ENCODE results near the gene PRKAG2.

PRKAG2 gene

DNA sequence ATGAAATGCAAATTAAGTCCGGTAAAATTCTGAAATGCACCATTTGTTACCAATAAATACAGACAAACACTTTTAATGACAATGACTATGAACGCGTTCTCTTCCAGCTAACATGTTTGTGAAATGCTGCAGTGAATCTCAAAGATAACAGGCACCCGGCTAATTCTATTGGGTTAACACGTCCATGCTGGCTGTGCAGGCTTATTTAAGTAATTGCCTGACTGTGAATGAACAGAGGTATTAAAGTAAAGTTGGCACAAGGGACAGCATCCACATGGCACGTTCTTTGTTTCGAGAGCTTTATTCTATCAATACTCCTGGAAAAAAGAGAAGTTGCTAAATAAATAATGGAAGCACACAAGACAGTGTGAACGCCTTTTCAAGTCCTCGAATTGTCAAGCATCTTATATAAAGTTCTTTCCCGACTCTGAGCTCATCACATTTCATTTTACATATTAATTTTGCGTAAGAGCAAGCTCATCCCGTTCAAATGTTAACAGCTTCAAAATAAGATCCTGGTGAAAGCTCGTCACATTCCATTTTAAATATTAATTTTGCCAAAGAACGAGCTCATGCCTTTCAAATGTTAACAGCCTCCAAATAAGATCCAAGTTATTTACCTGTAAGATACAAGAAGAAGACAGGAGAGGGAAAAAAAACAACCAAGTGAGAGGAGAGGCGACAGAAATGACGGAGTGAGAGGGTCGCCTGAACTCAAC is 245.9 kb downstream of the PRKAG2 start:
- Histone ChIP-seq H3K9me2 (replicated peaks; ENCODE audit: insufficient read depth, low read length) (no peaks in the 10 kb centered on the region), H3K4me3 (ENCODE audit: insufficient read depth, low read length, poor library complexity, severe bottlenecking) (peak overlapping the region; percentile 65), H3K27ac (ENCODE audit: low read depth, low read length) (no peak overlapping the region), H3K9me3 (ENCODE audit: insufficient read depth, low read length) (no peaks in the 10 kb centered on the region), H2AFZ (ENCODE audit: low read depth, low read length, severe bottlenecking) (peak overlapping the region; percentile 85), H3K36me3 (ENCODE audit: low read length) (no peaks in the 10 kb centered on the region), H3K4me2 (ENCODE audit: low read depth, low read length, poor library complexity, severe bottlenecking) (peak overlapping the region; percentile 86), H3K79me2 (ENCODE audit: insufficient read depth, low read length) (no peaks in the 10 kb centered on the region), H3F3A (ENCODE audit: insufficient read depth) (peaks cover 9% of the 10 kb centered on the region), H3K9ac (ENCODE audit: low read length) (peak overlapping the region; percentile 47), H4K20me1 (ENCODE audit: low read depth, low read length) (no peaks in the 10 kb centered on the region), H3K27me3 (ENCODE audit: low read length) (no peaks in the 10 kb centered on the region)
- TF ChIP-seq EZH2phosphoT487 (conservative IDR thresholded peaks at IDR 0.05; ENCODE audit: low read length), result no peak
- TF ChIP-seq, protein P1, sequence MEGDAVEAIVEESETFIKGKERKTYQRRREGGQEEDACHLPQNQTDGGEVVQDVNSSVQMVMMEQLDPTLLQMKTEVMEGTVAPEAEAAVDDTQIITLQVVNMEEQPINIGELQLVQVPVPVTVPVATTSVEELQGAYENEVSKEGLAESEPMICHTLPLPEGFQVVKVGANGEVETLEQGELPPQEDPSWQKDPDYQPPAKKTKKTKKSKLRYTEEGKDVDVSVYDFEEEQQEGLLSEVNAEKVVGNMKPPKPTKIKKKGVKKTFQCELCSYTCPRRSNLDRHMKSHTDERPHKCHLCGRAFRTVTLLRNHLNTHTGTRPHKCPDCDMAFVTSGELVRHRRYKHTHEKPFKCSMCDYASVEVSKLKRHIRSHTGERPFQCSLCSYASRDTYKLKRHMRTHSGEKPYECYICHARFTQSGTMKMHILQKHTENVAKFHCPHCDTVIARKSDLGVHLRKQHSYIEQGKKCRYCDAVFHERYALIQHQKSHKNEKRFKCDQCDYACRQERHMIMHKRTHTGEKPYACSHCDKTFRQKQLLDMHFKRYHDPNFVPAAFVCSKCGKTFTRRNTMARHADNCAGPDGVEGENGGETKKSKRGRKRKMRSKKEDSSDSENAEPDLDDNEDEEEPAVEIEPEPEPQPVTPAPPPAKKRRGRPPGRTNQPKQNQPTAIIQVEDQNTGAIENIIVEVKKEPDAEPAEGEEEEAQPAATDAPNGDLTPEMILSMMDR (IDR thresholded peaks at IDR 0.05; ENCODE audit: insufficient read depth, low read length, poor library complexity, severe bottlenecking), result no peak

DNA sequence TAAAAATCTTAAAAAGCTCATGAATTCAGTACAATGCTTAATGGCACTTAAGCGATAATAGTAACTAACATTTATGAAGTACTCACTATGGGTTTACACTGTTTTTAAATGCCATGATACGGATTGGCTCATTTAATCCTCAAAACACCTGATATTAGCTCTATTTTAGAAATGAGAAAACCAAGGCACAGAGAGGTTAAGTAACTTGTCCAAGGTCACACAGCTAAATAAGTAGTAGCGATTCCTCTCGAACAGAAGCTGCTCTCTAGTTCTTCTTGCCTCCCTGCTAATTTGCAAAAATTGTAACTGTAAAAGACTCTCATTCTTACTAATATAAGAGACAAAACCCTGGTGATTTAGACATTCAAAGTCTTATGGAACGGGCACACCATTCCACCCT is 246.6 kb downstream of the PRKAG2 start:
- no peak overlapping the region for H3K4me3 ChIP-seq (ENCODE audit: insufficient read depth, low read length, poor library complexity, severe bottlenecking)
- H3F3A ChIP-seq (ENCODE audit: insufficient read depth), result peaks cover 9% of the 10 kb centered on the region
- no peak overlapping the region for H3K27ac ChIP-seq (ENCODE audit: low read depth, low read length)
- H3K4me2 ChIP-seq (ENCODE audit: low read depth, low read length, poor library complexity, severe bottlenecking), result peak overlapping the region; percentile 86
- H3K36me3 ChIP-seq (ENCODE audit: low read length), result no peaks in the 10 kb centered on the region
- TF ChIP-seq EZH2phosphoT487 (conservative IDR thresholded peaks at IDR 0.05; ENCODE audit: low read length), result no peak
- TF ChIP-seq, protein P1 (IDR thresholded peaks at IDR 0.05; ENCODE audit: insufficient read depth, low read length, poor library complexity, severe bottlenecking), result no peak
- no peak overlapping the region for H3K9ac ChIP-seq (ENCODE audit: low read length)
- no peaks in the 10 kb centered on the region for H4K20me1 ChIP-seq (ENCODE audit: low read depth, low read length)
- H3K79me2 ChIP-seq (ENCODE audit: insufficient read depth, low read length), result no peaks in the 10 kb centered on the region
- no peaks in the 10 kb centered on the region for H3K9me3 ChIP-seq (ENCODE audit: insufficient read depth, low read length)
- H3K27me3 ChIP-seq (ENCODE audit: low read length), result no peaks in the 10 kb centered on the region
- no peaks in the 10 kb centered on the region for H3K9me2 ChIP-seq (replicated peaks; ENCODE audit: insufficient read depth, low read length)
- no peak overlapping the region for H2AFZ ChIP-seq (ENCODE audit: low read depth, low read length, severe bottlenecking)

DNA sequence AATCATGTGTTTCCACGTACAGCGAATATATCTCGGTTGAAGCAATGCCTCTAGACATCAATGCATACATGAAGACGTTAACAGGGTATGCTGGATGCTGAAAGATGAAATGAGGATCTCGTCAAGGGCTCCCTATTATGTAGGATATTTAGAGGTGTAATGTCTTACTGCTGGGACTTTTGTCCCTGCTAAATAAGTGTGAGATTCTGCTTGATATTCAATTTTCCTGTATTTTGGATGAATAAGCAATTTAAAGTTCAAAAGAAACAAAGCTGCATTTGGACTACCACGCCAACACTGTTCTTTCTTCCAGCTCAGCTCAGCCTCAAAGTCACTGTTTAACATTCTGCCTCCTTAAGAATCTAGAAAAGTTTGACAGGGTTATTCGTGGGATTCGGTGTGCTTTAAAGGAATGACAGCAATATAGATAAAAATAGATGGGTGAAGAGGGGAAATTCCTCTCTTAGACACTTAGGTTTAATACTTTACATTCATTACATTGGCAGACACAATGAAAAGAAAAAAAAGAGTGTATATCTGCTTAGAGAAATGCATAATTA is 247.1 kb downstream of the PRKAG2 start:
- H3K4me3 ChIP-seq (ENCODE audit: insufficient read depth, low read length, poor library complexity, severe bottlenecking), result no peak overlapping the region

More for the DNA sequence above, 247.1 kb downstream of the PRKAG2 start:
- no peak overlapping the region for H3K27ac ChIP-seq (ENCODE audit: low read depth, low read length)
- H4K20me1 ChIP-seq (ENCODE audit: low read depth, low read length), result no peaks in the 10 kb centered on the region
- no peaks in the 10 kb centered on the region for H3K27me3 ChIP-seq (ENCODE audit: low read length)
- no peaks in the 10 kb centered on the region for H3K9me3 ChIP-seq (ENCODE audit: insufficient read depth, low read length)
- H2AFZ ChIP-seq (ENCODE audit: low read depth, low read length, severe bottlenecking), result no peak overlapping the region
- no peak overlapping the region for H3K9ac ChIP-seq (ENCODE audit: low read length)
- H3K79me2 ChIP-seq (ENCODE audit: insufficient read depth, low read length), result no peaks in the 10 kb centered on the region
- H3F3A ChIP-seq (ENCODE audit: insufficient read depth), result peaks cover 9% of the 10 kb centered on the region
- H3K9me2 ChIP-seq (replicated peaks; ENCODE audit: insufficient read depth, low read length), result no peaks in the 10 kb centered on the region
- TF ChIP-seq, protein P1 (IDR thresholded peaks at IDR 0.05; ENCODE audit: insufficient read depth, low read length, poor library complexity, severe bottlenecking), result no peak
- no peak for TF ChIP-seq EZH2phosphoT487 (conservative IDR thresholded peaks at IDR 0.05; ENCODE audit: low read length)
- H3K36me3 ChIP-seq (ENCODE audit: low read length), result no peaks in the 10 kb centered on the region
- H3K4me2 ChIP-seq (ENCODE audit: low read depth, low read length, poor library complexity, severe bottlenecking), result no peak overlapping the region
